GM12878 (cell line): Measurements from ENCODE around the gene DEXI. TPM values are rescaled to one million over a fixed set of nuclear protein-coding genes. Genes with fewer than 3 reads are reported as not detected.

Experiments used
- CBX5 ChIP-seq: sonication (generic); IDR thresholded peaks from 2 replicates; pipeline ENCODE4 v1.6.1; 2016; ENCODE audit warnings: low read depth, moderate library complexity, mild to moderate bottlenecking, inconsistent platforms
- CHD2 ChIP-seq: IDR thresholded peaks from 2 replicates; pipeline ENCODE4 v1.6.1; 2011; ENCODE audit warnings: low read depth, low read length, improper control_type of control experiment, borderline replicate concordance
- CREB1 ChIP-seq: IDR thresholded peaks from 2 replicates; pipeline ENCODE4 v1.6.1; 2012; ENCODE audit warnings: low read depth, mild to moderate bottlenecking, inconsistent platforms
- HDAC6 ChIP-seq: fragments of 200-600 bp; sonication (generic); IDR thresholded peaks from one replicate; pipeline ENCODE4 v1.8.0; 2017; ENCODE audit warnings: antibody characterized with exemption; ENCODE audit not compliant: unreplicated experiment
- YY1 ChIP-seq: IDR thresholded peaks from 2 replicates; pipeline ENCODE4 v1.6.1; 2011; ENCODE audit warnings: low read depth, mild to moderate bottlenecking, low read length
- ZBTB40 ChIP-seq: fragments of 450-650 bp; IDR thresholded peaks from 2 replicates; pipeline ENCODE4 v1.6.1; 2016; ENCODE audit warnings: mild to moderate bottlenecking, moderate library complexity, borderline replicate concordance
- ZNF687 ChIP-seq: fragments of 450-650 bp; IDR thresholded peaks from 2 replicates; pipeline ENCODE4 v1.6.1; 2017; ENCODE audit warnings: mild to moderate bottlenecking, moderate library complexity
- polyA plus RNA-seq, 11 experiments: library from polyadenylated mRNA; depleted of rRNA in 4 of 11; unstranded in 6 of 11; stranded (reverse) in 5 of 11; fragments of >200 nt; fragmentation: Nextera tagmentation in 4 of 11; fragmentation: Illumina TruSeq in 1 of 11; extraction: Ambion mirVana in 4 of 11; extraction: Trizol in 1 of 11; gene quantifications; 1 replicate in 1 of 11; 2 replicates in 10 of 11; pipeline versions ENCODE4 v1.2.1 to v1.2.3, GENCODE V29; 2011 to 2016; ENCODE audit warnings: inconsistent platforms in 2 of 11, missing spikeins in 2 of 11, low read depth in 1 of 11
- total RNA-seq, 4 experiments: library from RNA; depleted of rRNA in 3 of 4; stranded (reverse); fragments of >200 nt in 3 of 4; fragmentation: Illumina TruSeq in 1 of 4; extraction: Trizol in 1 of 4; gene quantifications; 2 replicates each; pipeline versions ENCODE4 v1.2.1 to v1.2.3, GENCODE V29; 2013 to 2021
- TF ChIP-seq, protein P1 (sequence below): fragments of 450-650 bp; IDR thresholded peaks from 2 replicates; pipeline ENCODE4 v1.6.1; 2017; ENCODE audit warnings: antibody characterized with exemption, mild to moderate bottlenecking, moderate library complexity
- TF ChIP-seq, protein P2 (sequence below): fragments of 450-650 bp; formaldehyde crosslinking; IDR thresholded peaks from 2 replicates; pipeline ENCODE4 v1.4.0; 2022; ENCODE audit warnings: mild to moderate bottlenecking, moderate library complexity
- TF ChIP-seq, protein P3 (sequence below): IDR thresholded peaks from 2 replicates; pipeline ENCODE4 v1.6.1; 2011; ENCODE audit warnings: low read depth, mild to moderate bottlenecking, low read length, moderate library complexity, borderline replicate concordance; ENCODE audit errors: extremely low read depth

The DEXI gene
- total and polyA plus RNA-seq, 10 of the 15 experiments (the other 5 are each of a cell fraction or from before 2014, with no cell fraction given), result 1.4 to 26.3 (median 18.4) TPM

DNA sequence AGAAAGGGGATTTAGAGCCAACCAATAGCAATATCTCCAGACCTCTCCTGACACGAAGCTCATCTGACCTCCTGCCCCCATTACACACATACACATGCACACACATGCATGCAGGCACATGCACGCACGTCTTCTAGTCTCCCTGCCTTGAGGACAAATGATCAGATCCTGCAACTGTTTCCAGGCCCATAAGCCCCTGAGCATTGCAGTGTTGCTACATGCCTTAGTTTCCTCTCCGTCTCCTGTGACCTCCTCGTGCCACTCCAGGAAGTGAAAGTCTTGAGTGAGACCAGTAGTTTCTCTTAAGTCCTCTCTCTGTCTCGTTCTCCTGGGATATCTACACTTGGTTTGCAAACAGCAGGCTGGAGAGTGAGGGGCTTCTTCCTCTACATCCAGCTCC is 57.0 kb downstream of the DEXI start (continued):
- TF ChIP-seq ZNF687, result peak; percentile 65
- TF ChIP-seq, protein P1, sequence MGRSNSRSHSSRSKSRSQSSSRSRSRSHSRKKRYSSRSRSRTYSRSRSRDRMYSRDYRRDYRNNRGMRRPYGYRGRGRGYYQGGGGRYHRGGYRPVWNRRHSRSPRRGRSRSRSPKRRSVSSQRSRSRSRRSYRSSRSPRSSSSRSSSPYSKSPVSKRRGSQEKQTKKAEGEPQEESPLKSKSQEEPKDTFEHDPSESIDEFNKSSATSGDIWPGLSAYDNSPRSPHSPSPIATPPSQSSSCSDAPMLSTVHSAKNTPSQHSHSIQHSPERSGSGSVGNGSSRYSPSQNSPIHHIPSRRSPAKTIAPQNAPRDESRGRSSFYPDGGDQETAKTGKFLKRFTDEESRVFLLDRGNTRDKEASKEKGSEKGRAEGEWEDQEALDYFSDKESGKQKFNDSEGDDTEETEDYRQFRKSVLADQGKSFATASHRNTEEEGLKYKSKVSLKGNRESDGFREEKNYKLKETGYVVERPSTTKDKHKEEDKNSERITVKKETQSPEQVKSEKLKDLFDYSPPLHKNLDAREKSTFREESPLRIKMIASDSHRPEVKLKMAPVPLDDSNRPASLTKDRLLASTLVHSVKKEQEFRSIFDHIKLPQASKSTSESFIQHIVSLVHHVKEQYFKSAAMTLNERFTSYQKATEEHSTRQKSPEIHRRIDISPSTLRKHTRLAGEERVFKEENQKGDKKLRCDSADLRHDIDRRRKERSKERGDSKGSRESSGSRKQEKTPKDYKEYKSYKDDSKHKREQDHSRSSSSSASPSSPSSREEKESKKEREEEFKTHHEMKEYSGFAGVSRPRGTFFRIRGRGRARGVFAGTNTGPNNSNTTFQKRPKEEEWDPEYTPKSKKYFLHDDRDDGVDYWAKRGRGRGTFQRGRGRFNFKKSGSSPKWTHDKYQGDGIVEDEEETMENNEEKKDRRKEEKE, result no peak
- TF ChIP-seq, protein P2, sequence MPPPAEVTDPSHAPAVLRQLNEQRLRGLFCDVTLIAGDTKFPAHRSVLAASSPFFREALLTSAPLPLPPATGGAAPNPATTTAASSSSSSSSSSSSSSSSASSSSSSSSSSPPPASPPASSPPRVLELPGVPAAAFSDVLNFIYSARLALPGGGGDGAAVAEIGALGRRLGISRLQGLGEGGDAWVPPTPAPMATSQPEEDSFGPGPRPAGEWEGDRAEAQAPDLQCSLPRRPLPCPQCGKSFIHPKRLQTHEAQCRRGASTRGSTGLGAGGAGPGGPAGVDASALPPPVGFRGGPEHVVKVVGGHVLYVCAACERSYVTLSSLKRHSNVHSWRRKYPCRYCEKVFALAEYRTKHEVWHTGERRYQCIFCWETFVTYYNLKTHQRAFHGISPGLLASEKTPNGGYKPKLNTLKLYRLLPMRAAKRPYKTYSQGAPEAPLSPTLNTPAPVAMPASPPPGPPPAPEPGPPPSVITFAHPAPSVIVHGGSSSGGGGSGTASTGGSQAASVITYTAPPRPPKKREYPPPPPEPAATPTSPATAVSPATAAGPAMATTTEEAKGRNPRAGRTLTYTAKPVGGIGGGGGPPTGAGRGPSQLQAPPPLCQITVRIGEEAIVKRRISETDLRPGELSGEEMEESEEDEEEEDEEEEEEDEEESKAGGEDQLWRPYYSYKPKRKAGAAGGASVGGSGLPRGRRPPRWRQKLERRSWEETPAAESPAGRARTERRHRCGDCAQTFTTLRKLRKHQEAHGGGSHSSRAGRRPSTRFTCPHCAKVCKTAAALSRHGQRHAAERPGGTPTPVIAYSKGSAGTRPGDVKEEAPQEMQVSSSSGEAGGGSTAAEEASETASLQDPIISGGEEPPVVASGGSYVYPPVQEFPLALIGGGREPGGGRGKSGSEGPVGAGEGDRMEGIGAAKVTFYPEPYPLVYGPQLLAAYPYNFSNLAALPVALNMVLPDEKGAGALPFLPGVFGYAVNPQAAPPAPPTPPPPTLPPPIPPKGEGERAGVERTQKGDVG (CRISPR knock-in tag), result no peak
- no peak for TF ChIP-seq HDAC6
- no peak for TF ChIP-seq YY1
- no peak for TF ChIP-seq ZBTB40
- no peak for TF ChIP-seq CBX5
- TF ChIP-seq, protein P3, sequence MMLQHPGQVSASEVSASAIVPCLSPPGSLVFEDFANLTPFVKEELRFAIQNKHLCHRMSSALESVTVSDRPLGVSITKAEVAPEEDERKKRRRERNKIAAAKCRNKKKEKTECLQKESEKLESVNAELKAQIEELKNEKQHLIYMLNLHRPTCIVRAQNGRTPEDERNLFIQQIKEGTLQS, result no peak
- TF ChIP-seq CHD2, result no peak
- no peak for TF ChIP-seq CREB1
